ENCODE measurements around the gene DAAM2. TPM values are rescaled to one million over a fixed set of nuclear protein-coding genes. Genes with fewer than 3 reads are reported as not detected.

DAAM2 gene
- total and polyA plus RNA-seq, 2 of the 8 experiments (the other 6 are each of a cell fraction or from before 2014, with no cell fraction given): 1.5 to 2.9 TPM

DNA sequence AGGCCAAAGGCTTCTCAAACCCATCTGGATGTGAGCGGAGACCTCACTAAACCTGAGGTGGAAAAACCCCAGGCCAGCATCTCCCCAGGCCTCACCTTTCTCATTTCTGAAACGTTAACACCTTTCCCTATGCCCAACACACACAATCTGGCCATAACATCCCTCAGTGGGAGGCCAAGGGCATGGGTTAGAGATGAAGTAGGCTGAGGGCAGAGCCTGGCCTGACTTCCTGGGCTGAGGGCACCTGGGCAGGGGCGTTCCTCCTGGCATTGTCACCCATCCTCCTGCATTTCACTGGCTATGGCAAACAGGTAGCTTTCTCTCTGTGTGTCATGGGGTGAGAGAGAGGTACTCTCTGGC lies 133.7 kb downstream of the DAAM2 start:
- no peak overlapping the region for H3K14ac ChIP-seq (ENCODE audit: insufficient read length)
- no peak overlapping the region for H4K91ac ChIP-seq (replicated peaks; ENCODE audit: insufficient read length, low read length)
- no peak overlapping the region for H2BK20ac ChIP-seq (ENCODE audit: low read length)
- no peak overlapping the region for H2BK12ac ChIP-seq (ENCODE audit: low read depth, low read length)
- H3K27me3 ChIP-seq (replicated peaks in 1 of 4; ENCODE audit: control insufficient read depth in 3 of 4, extremely low read depth in 1 of 4, insufficient read depth in 3 of 4, low read length in 3 of 4): peaks cover 0 to 1% (median 0%) of the 10 kb centered on the region in 4 experiments; a peak in 1 of 7 replicates
- H3K27ac ChIP-seq (ENCODE audit: low read depth, low read length): no peak overlapping the region
- no peak overlapping the region for H3K4me2 ChIP-seq (ENCODE audit: insufficient read depth in 1 of 2, low read depth in 2 of 2, low read length in 2 of 2)
- H2BK120ac ChIP-seq (replicated peaks; ENCODE audit: low read depth, low read length): no peak overlapping the region
- no peak overlapping the region for H3K56ac ChIP-seq (replicated peaks; ENCODE audit: insufficient read length, low read depth, low read length)
- TF ChIP-seq MAFK (IDR thresholded peaks at IDR 0.05; ENCODE audit: low read depth, low read length): no peak
- no peak for TF ChIP-seq KDM4A (IDR thresholded peaks at IDR 0.05; ENCODE audit: low read depth, low read length, severe bottlenecking)
- no peak for TF ChIP-seq KDM5A (IDR thresholded peaks at IDR 0.05; ENCODE audit: low read length)
- TF ChIP-seq CHD2 (IDR thresholded peaks at IDR 0.05; ENCODE audit: low read length): no peak
- no peak for TF ChIP-seq ASH2L (IDR thresholded peaks at IDR 0.05; ENCODE audit: low read length)
- 73% methylated on average over 3 of the region's 3 CpGs; no CpG with 5 or more reads in 1 of the 2 experiments for WGBS, 2 experiments (ENCODE audit: extremely low coverage in 1 of 2, insufficient coverage in 1 of 2, insufficient read length in 1 of 2, insufficient replicate concordance in 2 of 2, low coverage in 1 of 2, low lambda C conversion rate in 2 of 2, missing lambda C conversion rate in 1 of 2)
- no peak overlapping the region for H2AK5ac ChIP-seq (ENCODE audit: low read depth, low read length)
- H3K23me2 ChIP-seq (ENCODE audit: low read depth, low read length): no peaks in the 10 kb centered on the region
- DNase-seq (ENCODE audit: low read depth in 1 of 2, low spot score in 2 of 2) (no peak), FAIRE-seq (no peak)
- ChIA-PET POLR2A (ENCODE audit: partially characterized antibody) (interaction anchor here (2.1 kb wide), 1 partner anchor 22 kb away, joined by 6 read pairs; no protein-coding TSS in a partner anchor), CTCF (ENCODE audit: partially characterized antibody) (no interaction called here)
- H3K4me3 ChIP-seq (ENCODE audit: extremely low read depth in 1 of 4, insufficient read depth in 2 of 4, low read depth in 3 of 4, low read length in 4 of 4): no peak overlapping the region
- H3K79me2 ChIP-seq (ENCODE audit: control insufficient read depth in 1 of 2, insufficient read depth in 2 of 2, low read length in 2 of 2): no peaks in the 10 kb centered on the region
- peaks cover 3 to 22% (median 10%) of the 10 kb centered on the region in 4 experiments for H3K36me3 ChIP-seq (ENCODE audit: control insufficient read depth in 2 of 4, insufficient read depth in 4 of 4, low read length in 3 of 4)
- no peak overlapping the region for H4K5ac ChIP-seq (ENCODE audit: insufficient read length, low read depth, low read length)
- H3K9ac ChIP-seq (replicated peaks in 1 of 4; ENCODE audit: extremely low read depth in 1 of 4, low read depth in 3 of 4, low read length in 3 of 4): no peak overlapping the region
- H3K4me1 ChIP-seq (replicated peaks in 1 of 4; ENCODE audit: control insufficient read depth in 3 of 4, insufficient read depth in 4 of 4, low read length in 3 of 4): no peaks in the 10 kb centered on the region
- H3K9me3 ChIP-seq (ENCODE audit: insufficient read depth in 2 of 2, low read depth in 1 of 2, low read length in 1 of 2): peaks cover 0 to 7% of the 10 kb centered on the region in 2 experiments; a peak in 2 of 4 replicates
- H3K18ac ChIP-seq (ENCODE audit: extremely low read depth, low read length): no peak overlapping the region
- no peak overlapping the region for H2BK15ac ChIP-seq (ENCODE audit: low read length)
- H2BK5ac ChIP-seq (ENCODE audit: low read depth, low read length): no peak overlapping the region
- no peak overlapping the region for H4K8ac ChIP-seq (ENCODE audit: extremely low read depth, insufficient read depth, low read length)
- no peak overlapping the region for H3K4ac ChIP-seq (replicated peaks; ENCODE audit: insufficient read length, low read depth, low read length)
- H4K20me1 ChIP-seq (replicated peaks in 1 of 2; ENCODE audit: control insufficient read depth in 1 of 2, insufficient read depth in 2 of 2, low read length in 2 of 2): peaks cover 0 to 1% of the 10 kb centered on the region in 2 experiments
- no peak overlapping the region for H2AFZ ChIP-seq (ENCODE audit: low read length)
- H3K79me1 ChIP-seq (ENCODE audit: low read depth, low read length): peaks cover 2% of the 10 kb centered on the region; the same call in 1 of the 2 replicates
- no peak overlapping the region for H3K23ac ChIP-seq (ENCODE audit: insufficient read length)
